ENCODE results near the gene ODC1. TPM values are rescaled to one million over a fixed set of nuclear protein-coding genes. Genes with fewer than 3 reads are reported as not detected.

ODC1 gene
- polyA plus RNA-seq, 1 of the 3 experiments (the other 2 are of a cell fraction), result 253 TPM

- H3K4me2 ChIP-seq, result no peak overlapping the region
- WGBS (ENCODE audit: low lambda C conversion rate), result 96% methylated on average over 14 of the region's 14 CpGs
- H3K9me2 ChIP-seq, result no peaks in the 10 kb centered on the region
- H3K27ac ChIP-seq (ENCODE audit: low read depth in 2 of 2, low read length in 1 of 2), result no peak overlapping the region
- H3K27me3 ChIP-seq (ENCODE audit: insufficient read depth), result no peaks in the 10 kb centered on the region
- peaks cover 51% of the 10 kb centered on the region for H3F3A ChIP-seq (replicated peaks; ENCODE audit: insufficient read depth)
- no peak overlapping the region for H3K4me3 ChIP-seq (ENCODE audit: low read depth in 2 of 2, low read length in 1 of 2)
- TF ChIP-seq RAD21 (IDR thresholded peaks at IDR 0.05; ENCODE audit: low read length) (no peak), CTCF (IDR thresholded peaks at IDR 0.05) (no peak), GATA2 (CRISPR knock-in tag; IDR thresholded peaks at IDR 0.05) (no peak), TCF12 (IDR thresholded peaks at IDR 0.05) (no peak), RXRA (IDR thresholded peaks at IDR 0.05; ENCODE audit: borderline replicate concordance, low read depth) (no peak), REST (IDR thresholded peaks at IDR 0.05; ENCODE audit: low read depth, low read length) (no peak), RCOR1 (IDR thresholded peaks at IDR 0.05; ENCODE audit: low read length) (no peak), USF1 (IDR thresholded peaks at IDR 0.05; ENCODE audit: borderline replicate concordance, low read depth) (no peak)
- TF ChIP-seq, protein P1, sequence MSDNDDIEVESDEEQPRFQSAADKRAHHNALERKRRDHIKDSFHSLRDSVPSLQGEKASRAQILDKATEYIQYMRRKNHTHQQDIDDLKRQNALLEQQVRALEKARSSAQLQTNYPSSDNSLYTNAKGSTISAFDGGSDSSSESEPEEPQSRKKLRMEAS (IDR thresholded peaks at IDR 0.05; ENCODE audit: low read depth), result no peak
- ChIA-PET CTCF (interaction anchor here (0.7 to 14.3 kb wide), 6 partner anchors 9 to 364 kb away, joined by 3 to 413 read pairs (median 73); partner anchors contain the start of genes CYS1, ODC1 and RRM2), POLR2A (interaction anchor here (0.6 to 3.0 kb wide), 2 partner anchors 9 to 372 kb away, joined by 3 to 11 read pairs; partner anchors contain the start of gene ODC1)
- peaks cover 27% of the 10 kb centered on the region for H4K20me1 ChIP-seq (ENCODE audit: insufficient read depth)
- H3K9me3 ChIP-seq, result no peaks in the 10 kb centered on the region
- DNase-seq, result no peak
- no peak overlapping the region for H2AFZ ChIP-seq (ENCODE audit: low read depth)
- peaks cover 14% of the 10 kb centered on the region; the same call in 1 of the 2 replicates for H3K79me2 ChIP-seq (ENCODE audit: insufficient read depth)
- no peak overlapping the region for H3K9ac ChIP-seq
- H3K36me3 ChIP-seq (replicated peaks in 1 of 2; ENCODE audit: control insufficient read depth in 1 of 2, insufficient read depth in 2 of 2, low read length in 1 of 2), result peaks cover 50% of the 10 kb centered on the region in 2 experiments
- peaks cover 0 to 4% of the 10 kb centered on the region in 2 experiments; a peak in 1 of 4 replicates for H3K4me1 ChIP-seq (ENCODE audit: control insufficient read depth in 1 of 2, insufficient read depth in 2 of 2, low read depth in 1 of 2, low read length in 1 of 2)
Measured at GRCh38 chr2:10438688-10439087, 9.4 kb downstream of the ODC1 start.

DNA sequence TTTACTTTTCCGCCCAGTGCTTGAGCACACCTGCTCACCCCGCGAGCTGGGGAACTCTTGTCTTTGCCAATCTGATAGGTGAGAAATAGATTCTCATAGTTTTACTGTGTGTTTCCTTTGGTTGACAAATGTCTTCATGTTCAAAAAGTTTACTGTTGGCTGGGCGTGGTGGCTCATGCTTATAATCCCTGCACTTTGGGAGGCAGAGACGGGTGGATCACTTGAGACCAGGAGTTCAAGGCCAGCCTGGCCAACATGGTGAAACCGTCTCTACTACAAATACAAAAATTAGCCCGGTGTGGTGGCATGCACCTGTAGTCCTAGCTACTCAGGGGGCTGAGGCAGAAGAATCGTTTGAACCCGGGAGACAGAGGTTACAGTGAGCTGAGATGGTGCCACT, 10.3 kb downstream of the ODC1 start:
- Histone ChIP-seq H3K9me3 (no peaks in the 10 kb centered on the region), H3K27me3 (ENCODE audit: insufficient read depth) (no peaks in the 10 kb centered on the region), H3K9ac (no peak overlapping the region), H3K36me3 (replicated peaks in 1 of 2; ENCODE audit: control insufficient read depth in 1 of 2, insufficient read depth in 2 of 2, low read length in 1 of 2) (peaks cover 41% of the 10 kb centered on the region in 2 experiments), H3K9me2 (no peaks in the 10 kb centered on the region), H3F3A (replicated peaks; ENCODE audit: insufficient read depth) (peaks cover 51% of the 10 kb centered on the region), H4K20me1 (ENCODE audit: insufficient read depth) (peaks cover 18% of the 10 kb centered on the region; the same call in 1 of the 2 replicates), H3K4me2 (no peak overlapping the region), H2AFZ (ENCODE audit: low read depth) (no peak overlapping the region), H3K4me3 (ENCODE audit: low read depth in 2 of 2, low read length in 1 of 2) (no peak overlapping the region), H3K4me1 (ENCODE audit: control insufficient read depth in 1 of 2, insufficient read depth in 2 of 2, low read depth in 1 of 2, low read length in 1 of 2) (peaks cover 0 to 4% of the 10 kb centered on the region in 2 experiments; a peak in 1 of 4 replicates), H3K27ac (ENCODE audit: low read depth in 2 of 2, low read length in 1 of 2) (no peak overlapping the region), H3K79me2 (ENCODE audit: insufficient read depth) (peaks cover 5% of the 10 kb centered on the region; the same call in 1 of the 2 replicates)
- ChIA-PET POLR2A (interaction anchor here (3.0 kb wide), 1 partner anchor 10 kb away, joined by 11 read pairs; the partner anchor contains the start of gene ODC1), CTCF (interaction anchor here (1.0 to 14.3 kb wide), 9 partner anchors 10 to 624 kb away, joined by 3 to 413 read pairs (median 4); partner anchors contain the start of genes CYS1, ODC1 and RRM2)
- no peak for DNase-seq
- TF ChIP-seq NRF1 (IDR thresholded peaks at IDR 0.05; ENCODE audit: low read depth, low read length), result no peak
- TF ChIP-seq JUND (IDR thresholded peaks at IDR 0.05), result no peak
- no peak for TF ChIP-seq TCF12 (IDR thresholded peaks at IDR 0.05)
- TF ChIP-seq SMC3 (IDR thresholded peaks at IDR 0.05; ENCODE audit: low read depth, low read length), result no peak
- TF ChIP-seq SIN3A (IDR thresholded peaks at IDR 0.05; ENCODE audit: borderline replicate concordance, low read depth, low read length), result no peak
- TF ChIP-seq, protein P1 (IDR thresholded peaks at IDR 0.05; ENCODE audit: low read depth), result no peak
- no peak for TF ChIP-seq RXRA (IDR thresholded peaks at IDR 0.05; ENCODE audit: borderline replicate concordance, low read depth)
- no peak for TF ChIP-seq FOXJ3 (CRISPR knock-in tag; IDR thresholded peaks at IDR 0.05)
- TF ChIP-seq FOXM1 (IDR thresholded peaks at IDR 0.05; ENCODE audit: low read depth), result no peak
- WGBS (ENCODE audit: low lambda C conversion rate), result 85% methylated on average over 9 of the region's 9 CpGs
